Hepatocyte (in vitro differentiated cells): ENCODE data around the gene INHBE.

ENCODE experiments used
- EZH2 ChIP-seq: fragments of 200-600 bp; sonication (generic); IDR thresholded peaks from 2 replicates; pipeline ENCODE4 v1.6.1; 2016; ENCODE audit warnings: antibody characterized with exemption, mild to moderate bottlenecking, borderline replicate concordance
- EZH2phosphoT487 ChIP-seq: fragments of 200-600 bp; sonication (generic); IDR thresholded peaks from one replicate; pipeline ENCODE4 v1.6.1; 2018; ENCODE audit warnings: antibody characterized with exemption, mild to moderate bottlenecking, low read depth, moderate library complexity; ENCODE audit not compliant: unreplicated experiment, severe bottlenecking
- TF ChIP-seq, protein P1 (sequence below): fragments of 200-600 bp; sonication (generic); IDR thresholded peaks from 2 replicates; pipeline ENCODE4 v1.5.1; 2016; ENCODE audit warnings: antibody characterized with exemption, mild to moderate bottlenecking; ENCODE audit not compliant: poor library complexity

GRCh38 chr12:57460841-57461275 is 5.8 kb downstream of the INHBE start:
- TF ChIP-seq, protein P1, sequence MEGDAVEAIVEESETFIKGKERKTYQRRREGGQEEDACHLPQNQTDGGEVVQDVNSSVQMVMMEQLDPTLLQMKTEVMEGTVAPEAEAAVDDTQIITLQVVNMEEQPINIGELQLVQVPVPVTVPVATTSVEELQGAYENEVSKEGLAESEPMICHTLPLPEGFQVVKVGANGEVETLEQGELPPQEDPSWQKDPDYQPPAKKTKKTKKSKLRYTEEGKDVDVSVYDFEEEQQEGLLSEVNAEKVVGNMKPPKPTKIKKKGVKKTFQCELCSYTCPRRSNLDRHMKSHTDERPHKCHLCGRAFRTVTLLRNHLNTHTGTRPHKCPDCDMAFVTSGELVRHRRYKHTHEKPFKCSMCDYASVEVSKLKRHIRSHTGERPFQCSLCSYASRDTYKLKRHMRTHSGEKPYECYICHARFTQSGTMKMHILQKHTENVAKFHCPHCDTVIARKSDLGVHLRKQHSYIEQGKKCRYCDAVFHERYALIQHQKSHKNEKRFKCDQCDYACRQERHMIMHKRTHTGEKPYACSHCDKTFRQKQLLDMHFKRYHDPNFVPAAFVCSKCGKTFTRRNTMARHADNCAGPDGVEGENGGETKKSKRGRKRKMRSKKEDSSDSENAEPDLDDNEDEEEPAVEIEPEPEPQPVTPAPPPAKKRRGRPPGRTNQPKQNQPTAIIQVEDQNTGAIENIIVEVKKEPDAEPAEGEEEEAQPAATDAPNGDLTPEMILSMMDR = no peak
- no peak for TF ChIP-seq EZH2
- no peak for TF ChIP-seq EZH2phosphoT487
